Endodermal cell (in vitro differentiated cells): ENCODE results near the gene AKAP6. TPM values are rescaled to one million over a fixed set of nuclear protein-coding genes. Genes with fewer than 3 reads are reported as not detected.

ENCODE experiments used
- DNase-seq: peaks from one replicate; pipeline ENCODE4 v3.0.0-alpha.2; 2017
- H3K27ac ChIP-seq: 2 replicates; pipeline ENCODE4 v1.5.1; 2013; ENCODE audit warnings: mild to moderate bottlenecking, low read depth, low read length, moderate library complexity
- H3K27me3 ChIP-seq: 2 replicates; pipeline ENCODE4 v1.6.1; 2013; ENCODE audit warnings: mild to moderate bottlenecking, low read length, moderate library complexity; ENCODE audit not compliant: insufficient read depth, control insufficient read depth, poor library complexity, severe bottlenecking
- H3K36me3 ChIP-seq: 2 replicates; pipeline ENCODE4 v1.7.0; 2013; ENCODE audit warnings: mild to moderate bottlenecking, low read length, moderate library complexity; ENCODE audit not compliant: control insufficient read depth, insufficient read depth
- H3K4me1 ChIP-seq: one replicate; pipeline ENCODE4 v1.7.0; 2013; ENCODE audit warnings: low read length; ENCODE audit not compliant: control insufficient read depth, insufficient read depth
- H3K4me3 ChIP-seq: 2 replicates; pipeline ENCODE4 v1.5.1; 2013; ENCODE audit warnings: mild to moderate bottlenecking, low read length, moderate library complexity
- H3K9ac ChIP-seq: 2 replicates; pipeline ENCODE4 v1.6.1; 2013; ENCODE audit warnings: mild to moderate bottlenecking, low read length, moderate library complexity; ENCODE audit not compliant: poor library complexity, severe bottlenecking; ENCODE audit errors: extremely low read depth
- H3K9me3 ChIP-seq: 2 replicates; pipeline ENCODE4 v1.6.1; 2013; ENCODE audit warnings: mild to moderate bottlenecking, low read length, moderate library complexity; ENCODE audit not compliant: control insufficient read depth
- H3K27ac Mint-ChIP-seq: 2 replicates; pipeline ENCODE4 v1.8.0; 2020; ENCODE audit warnings: mixed read lengths
- H3K27me3 Mint-ChIP-seq: 2 replicates; pipeline ENCODE4 v1.8.0; 2021; ENCODE audit warnings: mild to moderate bottlenecking, mixed read lengths; ENCODE audit not compliant: insufficient read depth
- H3K36me3 Mint-ChIP-seq: 2 replicates; pipeline ENCODE4 v1.8.0; 2020; ENCODE audit warnings: low read depth, mixed read lengths
- H3K4me1 Mint-ChIP-seq: 2 replicates; pipeline ENCODE4 v1.8.0; 2020; ENCODE audit warnings: mixed read lengths
- H3K4me3 Mint-ChIP-seq: 2 replicates; pipeline ENCODE4 v1.8.0; 2020; ENCODE audit warnings: mild to moderate bottlenecking, moderate library complexity, mixed read lengths
- H3K9me3 Mint-ChIP-seq: 2 replicates; pipeline ENCODE4 v1.8.0; 2020; ENCODE audit warnings: mild to moderate bottlenecking, mixed read lengths
- WGBS, 2 experiments: methylation state at CpG; one replicate each; pipeline versions ENCODE4 v1.1.5 to v1.1.7; 2013; ENCODE audit warnings: missing lambda C conversion rate in 2 of 2, mixed read lengths in 1 of 2; ENCODE audit not compliant: insufficient coverage in 1 of 2, insufficient read length in 1 of 2; 5-methylcytosine and 5-hydroxymethylcytosine counted together
- total RNA-seq, 2 donors: library from RNA; stranded (reverse); fragmentation: NEBNext Ultra II Directional in 1 of 2; extraction: Animal tissue kit (Norgen Biotek cat#: 25700) in 1 of 2; gene quantifications; 2 replicates in 1 of 2; 3 replicates in 1 of 2; pipeline ENCODE4 v1.2.1, GENCODE V29; 2021
- TF ChIP-seq, protein P1 (sequence below): fragments of 200-600 bp; sonication (generic); conservative IDR thresholded peaks from 2 replicates; pipeline ENCODE4 v1.5.0; 2021; ENCODE audit warnings: antibody characterized with exemption, mild to moderate bottlenecking

Gene AKAP6
- total RNA-seq, 2 donors from 2014 or later = 4.3 to 5.0 TPM

DNA sequence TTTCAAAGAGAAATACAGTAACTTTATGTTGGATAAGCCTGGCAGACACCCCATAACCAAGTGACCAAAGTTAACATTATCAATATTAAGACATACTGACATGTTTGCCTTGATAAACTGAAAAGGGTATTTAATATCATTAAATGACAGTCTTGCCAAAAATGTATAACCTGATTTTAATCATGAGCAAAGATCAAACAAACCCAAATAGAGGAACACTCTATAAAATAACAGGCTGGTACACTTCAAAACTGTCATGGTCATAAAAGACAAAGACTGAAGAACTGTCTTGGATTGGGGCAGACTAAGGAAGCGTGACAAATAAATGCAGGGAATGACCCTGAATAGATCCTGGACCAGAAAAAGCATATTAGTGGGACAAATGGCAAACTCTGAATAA, 64.0 kb downstream of the AKAP6 start:
- H3K4me1 Mint-ChIP-seq = peaks cover 16% of the 10 kb centered on the region
- H3K36me3 Mint-ChIP-seq = no peaks in the 10 kb centered on the region
- no peaks in the 10 kb centered on the region for H3K27me3 ChIP-seq
- no peak for DNase-seq
- WGBS, 2 experiments = 87 to 89% methylated on average over 1 of the region's 1 CpG
- H3K4me3 Mint-ChIP-seq = no peak overlapping the region
- no peak overlapping the region for H3K4me3 ChIP-seq
- H3K27ac ChIP-seq = no peak overlapping the region
- H3K9me3 ChIP-seq = peaks cover 19% of the 10 kb centered on the region
- H3K4me1 ChIP-seq = peaks cover 7% of the 10 kb centered on the region
- TF ChIP-seq, protein P1, sequence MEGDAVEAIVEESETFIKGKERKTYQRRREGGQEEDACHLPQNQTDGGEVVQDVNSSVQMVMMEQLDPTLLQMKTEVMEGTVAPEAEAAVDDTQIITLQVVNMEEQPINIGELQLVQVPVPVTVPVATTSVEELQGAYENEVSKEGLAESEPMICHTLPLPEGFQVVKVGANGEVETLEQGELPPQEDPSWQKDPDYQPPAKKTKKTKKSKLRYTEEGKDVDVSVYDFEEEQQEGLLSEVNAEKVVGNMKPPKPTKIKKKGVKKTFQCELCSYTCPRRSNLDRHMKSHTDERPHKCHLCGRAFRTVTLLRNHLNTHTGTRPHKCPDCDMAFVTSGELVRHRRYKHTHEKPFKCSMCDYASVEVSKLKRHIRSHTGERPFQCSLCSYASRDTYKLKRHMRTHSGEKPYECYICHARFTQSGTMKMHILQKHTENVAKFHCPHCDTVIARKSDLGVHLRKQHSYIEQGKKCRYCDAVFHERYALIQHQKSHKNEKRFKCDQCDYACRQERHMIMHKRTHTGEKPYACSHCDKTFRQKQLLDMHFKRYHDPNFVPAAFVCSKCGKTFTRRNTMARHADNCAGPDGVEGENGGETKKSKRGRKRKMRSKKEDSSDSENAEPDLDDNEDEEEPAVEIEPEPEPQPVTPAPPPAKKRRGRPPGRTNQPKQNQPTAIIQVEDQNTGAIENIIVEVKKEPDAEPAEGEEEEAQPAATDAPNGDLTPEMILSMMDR = no peak
- peaks cover 31% of the 10 kb centered on the region for H3K27me3 Mint-ChIP-seq
- no peaks in the 10 kb centered on the region for H3K36me3 ChIP-seq
- H3K27ac Mint-ChIP-seq = no peak overlapping the region
- H3K9me3 Mint-ChIP-seq = peaks cover 17% of the 10 kb centered on the region
- no peak overlapping the region for H3K9ac ChIP-seq

- H3K27me3 Mint-ChIP-seq = peaks cover 25% of the 10 kb centered on the region
- H3K4me3 ChIP-seq = no peak overlapping the region
- no peak overlapping the region for H3K4me3 Mint-ChIP-seq
- 79 to 100% methylated on average over 1 of the region's 1 CpG for WGBS, 2 experiments
- no peaks in the 10 kb centered on the region for H3K36me3 Mint-ChIP-seq
- H3K36me3 ChIP-seq = no peaks in the 10 kb centered on the region
- peaks cover 15% of the 10 kb centered on the region for H3K9me3 ChIP-seq
- no peak overlapping the region for H3K27ac Mint-ChIP-seq
- H3K9me3 Mint-ChIP-seq = peaks cover 11% of the 10 kb centered on the region
- H3K27me3 ChIP-seq = no peaks in the 10 kb centered on the region
- no peak for DNase-seq
- TF ChIP-seq, protein P1 = no peak
- H3K9ac ChIP-seq = no peak overlapping the region
- H3K4me1 ChIP-seq = peaks cover 7% of the 10 kb centered on the region
- H3K27ac ChIP-seq = no peak overlapping the region
- H3K4me1 Mint-ChIP-seq = peaks cover 16% of the 10 kb centered on the region
These were observed 64.9 kb downstream of the AKAP6 start for GRCh38 chr14:32394038-32394437.

- Histone ChIP-seq H3K27me3 (no peaks in the 10 kb centered on the region), H3K4me3 (no peak overlapping the region), H3K9ac (no peak overlapping the region), H3K27ac (no peak overlapping the region), H3K36me3 (no peaks in the 10 kb centered on the region), H3K9me3 (peaks cover 6% of the 10 kb centered on the region), H3K4me1 (peaks cover 4% of the 10 kb centered on the region)
- Mint-ChIP-seq H3K9me3 (no peaks in the 10 kb centered on the region), H3K4me3 (no peak overlapping the region), H3K27ac (no peak overlapping the region), H3K27me3 (peaks cover 12% of the 10 kb centered on the region), H3K4me1 (peaks cover 20% of the 10 kb centered on the region), H3K36me3 (no peaks in the 10 kb centered on the region)
- no peak for DNase-seq
- TF ChIP-seq, protein P1 = no peak
These were observed 67.8 kb downstream of the AKAP6 start for GRCh38 chr14:32396885-32397284.
